HG03045 (cell line): ENCODE measurements around the gene CPZ.

ENCODE experiments used
- ATAC-seq: cut with Tn5 transposase; IDR thresholded peaks from one replicate; pipeline ENCODE4 v1.9.1; 2021; ENCODE audit warnings: mild to moderate bottlenecking, moderate library complexity; ENCODE audit not compliant: unreplicated experiment

Gene CPZ

GRCh38 chr4:8592366-8593263 is at the start of gene CPZ:
TSS of gene CPZ (plus strand) at chr4:8592765. CDS start at chr4:8592834, 69 bp downstream.
- ATAC-seq = no peak

GRCh38 chr4:8542776-8543525 is 49.6 kb upstream of the CPZ start:
- no peak for ATAC-seq

- no peak for ATAC-seq
These were observed 48.9 kb upstream of the CPZ start for GRCh38 chr4:8543623-8544022.

- no peak for ATAC-seq
These were observed 48.3 kb upstream of the CPZ start for GRCh38 chr4:8544282-8544681.

GRCh38 chr4:8544741-8545438 is 47.7 kb upstream of the CPZ start:
- no peak for ATAC-seq

- ATAC-seq = no peak
These were observed 47.2 kb upstream of the CPZ start for GRCh38 chr4:8545439-8545765.

- ATAC-seq = no peak
These were observed 45.8 kb upstream of the CPZ start for GRCh38 chr4:8546766-8547107.

- no peak for ATAC-seq
These were observed 45.3 kb upstream of the CPZ start for GRCh38 chr4:8547108-8547911.

- ATAC-seq = no peak
These were observed 44.4 kb upstream of the CPZ start for GRCh38 chr4:8547912-8548730.

- no peak for ATAC-seq
These were observed 43.7 kb upstream of the CPZ start for GRCh38 chr4:8548731-8549351.

- no peak for ATAC-seq
These were observed 43.1 kb upstream of the CPZ start for GRCh38 chr4:8549352-8549931.

- ATAC-seq = no peak
These were observed 41.9 kb upstream of the CPZ start for GRCh38 chr4:8550691-8551090.

GRCh38 chr4:8552024-8552423 is 40.5 kb upstream of the CPZ start:
- no peak for ATAC-seq

- no peak for ATAC-seq
These were observed 39.9 kb upstream of the CPZ start for GRCh38 chr4:8552581-8553205.

GRCh38 chr4:8553216-8553615 is 39.3 kb upstream of the CPZ start:
- no peak for ATAC-seq

- no peak for ATAC-seq
These were observed 38.6 kb upstream of the CPZ start for GRCh38 chr4:8553991-8554405.

- ATAC-seq = no peak
These were observed 37.9 kb upstream of the CPZ start for GRCh38 chr4:8554555-8555100.

- ATAC-seq = no peak
These were observed 36.8 kb upstream of the CPZ start for GRCh38 chr4:8555716-8556115.
